ENCODE results near the gene VWF.
"Not testable (repeated sequence)": the region's sequence is repeated elsewhere in the genome, so short reads cannot be mapped to it uniquely, and the experiment has no call there.

Gene VWF

DNA sequence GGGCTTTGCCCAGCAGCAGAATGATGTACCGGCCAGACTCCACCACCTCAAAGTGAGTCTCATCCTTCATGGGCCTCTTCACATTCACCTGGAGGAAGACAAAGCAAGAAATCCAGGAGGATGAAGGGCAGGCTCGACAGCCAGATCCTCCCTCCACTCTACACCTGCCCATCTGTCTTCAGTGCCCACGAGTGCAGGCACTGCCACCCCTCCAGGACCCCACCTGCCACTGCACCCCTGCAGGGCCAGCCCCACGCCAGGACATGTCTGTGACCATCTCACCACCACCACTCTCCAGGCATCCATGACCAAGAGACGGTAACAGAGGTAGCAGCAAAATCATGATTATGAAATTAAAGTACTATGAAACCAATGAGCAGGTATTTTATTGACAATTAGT, 95.1 kb downstream of the VWF start:
- DNase-seq: no peak

DNA sequence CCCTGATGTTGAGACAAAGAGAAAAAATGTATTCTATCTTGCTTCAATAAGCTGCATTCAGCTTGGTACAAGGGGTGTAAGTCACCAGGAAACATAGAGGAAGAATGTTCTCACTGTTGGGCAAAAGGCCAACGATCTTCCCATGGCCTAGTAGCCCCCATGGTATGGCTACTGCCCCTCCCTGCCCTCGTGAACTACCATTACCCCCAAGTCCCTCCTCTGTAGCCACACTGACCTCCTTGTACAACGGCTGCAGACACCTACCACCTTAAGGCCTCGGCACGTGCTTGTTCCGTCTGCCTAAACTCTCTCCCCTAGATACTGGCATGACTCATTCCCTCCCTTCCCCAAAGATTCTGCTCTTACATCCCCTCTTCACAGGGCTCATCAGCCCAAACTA, 97.5 kb downstream of the VWF start:
- no peak for DNase-seq

DNA sequence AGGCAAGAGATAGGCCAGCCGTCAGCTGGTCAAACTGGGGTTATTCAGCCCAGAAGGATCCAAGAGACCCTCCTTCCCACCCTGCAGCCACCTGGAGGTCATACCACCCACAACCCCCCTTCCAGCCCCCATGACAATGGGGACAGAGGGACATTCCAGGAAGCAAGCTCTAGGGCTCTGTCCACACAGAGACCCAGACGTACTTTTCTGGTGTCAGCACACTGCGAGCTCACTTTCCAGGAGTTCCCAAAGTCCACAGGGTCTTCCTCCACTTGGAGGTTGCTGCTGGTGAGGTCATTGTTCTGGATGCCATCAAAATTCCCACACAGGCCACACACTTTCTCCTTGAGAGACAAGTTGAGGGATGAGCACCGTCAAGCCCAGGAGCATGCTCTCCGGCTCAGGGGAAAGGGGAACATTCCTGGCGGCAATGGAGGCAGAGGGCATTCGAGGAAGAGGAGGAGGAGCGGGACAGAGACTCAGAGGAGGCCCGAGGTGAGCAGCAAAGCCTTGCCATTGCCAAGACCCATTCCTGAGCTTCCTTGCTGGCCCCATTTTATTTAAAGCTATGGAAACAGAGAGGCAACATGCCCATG, 98.7 kb downstream of the VWF start:
- DNase-seq: not testable (repeated sequence)

DNA sequence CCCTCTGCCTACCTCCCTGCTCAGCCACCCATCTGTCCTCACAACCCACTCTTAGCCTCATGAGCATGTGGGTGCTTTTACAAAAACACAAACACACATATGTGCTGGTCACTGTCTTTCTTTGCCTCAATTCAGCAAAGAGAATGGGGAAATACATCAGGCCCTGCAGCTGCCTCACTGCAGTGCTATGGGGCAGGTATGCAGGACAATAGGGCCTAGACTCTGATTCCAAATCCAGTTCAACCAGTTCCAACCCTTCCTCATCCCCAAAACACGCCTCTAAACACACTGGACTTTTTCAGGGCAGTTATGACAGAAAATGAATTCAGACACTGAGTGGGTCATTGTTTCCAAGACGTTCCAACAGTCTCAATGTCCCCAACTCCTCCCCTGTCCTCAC, 100.4 kb downstream of the VWF start:
- DNase-seq: not testable (repeated sequence)

DNA sequence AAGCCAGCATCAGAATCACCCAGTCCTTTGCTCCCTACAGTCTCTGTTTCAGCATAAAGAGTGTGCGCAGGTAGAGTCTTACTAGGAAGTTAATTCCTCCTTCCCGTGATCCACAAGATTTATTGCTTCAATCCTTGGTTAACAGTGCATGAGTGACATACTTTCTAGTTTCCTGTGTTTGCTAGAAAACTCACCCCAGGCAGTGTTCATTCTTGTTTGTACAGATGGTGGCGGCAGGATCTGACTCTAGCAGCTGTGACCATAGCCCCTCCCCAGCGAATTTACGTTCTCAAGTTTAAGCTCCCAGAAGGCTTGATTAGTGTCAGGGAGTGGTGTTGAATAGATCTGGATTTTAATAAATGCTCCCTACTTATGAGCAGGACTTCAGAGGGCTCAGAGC, 103.5 kb downstream of the VWF start:
- DNase-seq: no peak

DNA sequence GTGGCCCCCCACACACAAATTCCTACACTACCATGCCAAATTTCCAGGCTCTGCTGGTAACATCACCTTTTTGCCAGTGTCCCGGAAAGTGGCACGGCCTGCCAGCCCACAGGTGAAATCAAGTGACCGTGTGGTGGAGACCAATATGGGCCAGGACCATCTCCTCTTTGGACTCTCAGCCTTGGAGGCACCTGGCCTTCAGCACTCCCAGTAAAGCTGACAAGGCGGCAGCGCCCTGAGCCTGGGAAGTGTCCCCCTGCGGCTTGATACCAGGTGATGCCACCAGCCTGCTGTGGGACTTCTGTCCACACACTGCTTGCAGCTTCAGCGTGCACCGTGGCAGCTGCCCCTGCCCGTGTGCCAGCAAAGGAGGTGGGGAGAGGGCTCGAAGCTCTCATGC, 104.0 kb downstream of the VWF start:
- DNase-seq: not testable (repeated sequence)

DNA sequence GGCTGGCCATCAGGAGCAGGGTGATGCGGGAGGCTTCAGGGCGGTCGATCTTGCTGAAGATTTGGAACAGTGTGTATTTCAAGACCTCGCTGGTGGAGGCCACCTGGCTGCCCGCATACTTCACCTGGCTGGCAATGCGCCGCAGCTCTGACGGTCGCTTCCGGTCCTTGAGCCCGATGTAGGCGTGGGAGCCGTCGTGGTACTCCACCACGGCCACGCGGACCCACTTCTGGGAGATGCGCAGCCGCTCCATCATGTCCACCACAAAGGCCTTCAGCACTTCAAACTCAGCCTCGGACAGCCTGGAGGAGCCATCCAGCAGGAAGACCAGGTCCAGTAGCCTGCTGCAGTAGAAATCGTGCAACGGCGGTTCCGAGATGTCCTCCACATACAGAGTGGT, 105.2 kb downstream of the VWF start:
- not testable (repeated sequence) for DNase-seq

DNA sequence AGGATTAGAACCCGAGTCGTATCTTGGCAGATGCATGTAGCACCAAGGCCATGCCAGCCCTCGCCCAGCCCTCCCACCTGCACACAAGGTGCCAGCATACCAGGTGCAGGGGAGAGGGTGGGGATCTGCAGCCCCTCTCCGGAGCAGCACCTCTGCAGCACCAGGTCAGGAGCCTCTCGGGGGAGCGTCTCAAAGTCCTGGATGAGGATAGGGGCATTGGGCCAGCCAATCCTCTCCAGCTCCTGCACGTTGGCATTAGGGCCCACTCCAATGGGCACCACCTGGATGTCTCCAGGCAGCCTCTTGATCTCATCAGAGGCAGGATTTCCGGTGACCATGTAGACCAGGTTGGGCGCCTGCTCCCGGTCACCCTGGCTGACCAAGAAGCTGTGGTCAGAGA, 106.2 kb downstream of the VWF start:
- no peak for DNase-seq

DNA sequence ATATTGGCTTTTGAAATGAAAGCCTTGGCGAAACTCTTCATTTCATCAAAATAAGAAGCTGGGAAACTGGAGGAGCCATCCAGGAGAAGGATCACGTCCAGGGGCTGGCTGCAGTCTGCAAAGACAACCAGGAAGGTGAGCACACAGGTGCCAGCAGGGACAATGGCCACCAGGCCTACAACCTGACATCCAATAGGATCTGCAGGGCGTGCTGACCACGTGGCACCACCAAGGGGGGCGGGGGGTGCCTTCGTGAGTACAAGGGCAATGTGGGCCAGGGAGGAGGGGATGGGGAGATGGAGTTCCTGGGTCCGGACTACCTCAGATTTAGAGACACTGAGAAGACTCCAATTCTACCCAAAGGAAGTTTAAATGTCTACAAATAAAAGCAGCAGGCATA, 107.7 kb downstream of the VWF start:
- DNase-seq: no peak

DNA sequence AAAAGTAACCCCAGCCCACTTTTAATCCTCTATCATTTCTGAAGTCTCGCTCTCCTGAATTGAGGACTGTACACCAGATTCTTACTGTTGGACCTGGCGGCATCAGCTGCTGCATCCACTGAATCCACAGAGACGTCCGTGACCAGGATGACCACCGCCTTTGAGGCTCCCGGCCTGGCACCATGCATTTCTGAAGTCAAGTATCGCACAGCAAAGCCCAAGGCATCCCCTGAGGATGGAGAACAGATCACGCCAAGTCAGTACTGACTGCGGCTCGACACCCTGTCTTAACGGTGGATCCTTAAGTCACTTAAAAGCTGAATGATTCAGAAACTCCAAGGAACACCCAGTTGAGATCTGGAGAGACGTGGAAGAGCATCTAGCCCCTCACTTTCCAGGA, 108.5 kb downstream of the VWF start:
- not testable (repeated sequence) for DNase-seq

DNA sequence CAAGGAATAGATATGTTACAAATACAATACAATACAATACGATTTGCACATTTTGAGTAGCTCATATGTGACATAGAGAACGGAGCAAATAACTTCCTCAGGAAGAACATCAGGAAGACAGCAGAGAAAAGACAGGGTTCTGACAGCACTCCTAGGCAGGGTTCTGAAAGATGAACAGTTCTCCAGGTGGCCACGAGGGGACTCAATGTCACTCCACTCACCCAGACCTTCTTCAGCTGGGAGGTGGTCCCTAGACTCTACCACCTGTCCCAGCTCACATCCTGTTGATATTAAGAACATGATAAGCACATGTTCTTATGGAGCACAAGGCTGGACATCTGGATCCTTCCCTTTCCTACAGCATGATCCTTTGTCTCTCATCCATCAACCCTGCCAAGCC, 109.2 kb downstream of the VWF start:
- DNase-seq: not testable (repeated sequence)

DNA sequence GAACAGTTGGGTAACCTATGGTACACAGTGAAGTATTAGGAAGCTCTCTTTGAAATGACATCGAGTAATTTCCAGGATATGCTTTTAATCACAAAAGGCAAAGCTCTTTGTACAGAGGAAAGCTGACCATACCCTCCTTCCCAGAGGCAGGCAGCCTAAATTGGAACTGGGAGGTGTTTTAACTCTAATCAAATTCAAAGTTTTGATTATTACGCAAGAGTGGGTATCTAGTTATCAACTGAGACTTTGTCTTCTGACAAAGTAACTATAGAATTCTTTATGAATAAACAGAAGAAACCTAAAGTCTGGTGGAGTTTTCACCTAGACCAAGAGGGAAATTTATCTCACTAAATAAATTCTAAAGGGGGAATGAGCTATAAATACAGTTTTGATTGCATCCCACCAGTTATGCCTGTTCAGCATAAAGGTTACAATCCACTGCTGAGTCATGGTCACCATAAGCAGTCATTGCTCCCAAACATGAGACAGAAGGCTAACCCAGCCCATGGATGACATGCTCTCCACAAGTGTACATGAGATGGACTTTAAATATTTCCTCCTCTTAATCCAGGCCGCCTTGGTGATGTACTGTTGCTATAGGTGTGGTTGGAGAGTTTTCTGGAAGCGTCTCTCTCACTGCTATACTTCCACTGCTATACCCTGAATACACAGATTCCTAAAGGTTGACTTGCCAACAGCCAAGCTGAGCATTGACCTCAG, 113.7 kb downstream of the VWF start:
- not testable (repeated sequence) for DNase-seq

DNA sequence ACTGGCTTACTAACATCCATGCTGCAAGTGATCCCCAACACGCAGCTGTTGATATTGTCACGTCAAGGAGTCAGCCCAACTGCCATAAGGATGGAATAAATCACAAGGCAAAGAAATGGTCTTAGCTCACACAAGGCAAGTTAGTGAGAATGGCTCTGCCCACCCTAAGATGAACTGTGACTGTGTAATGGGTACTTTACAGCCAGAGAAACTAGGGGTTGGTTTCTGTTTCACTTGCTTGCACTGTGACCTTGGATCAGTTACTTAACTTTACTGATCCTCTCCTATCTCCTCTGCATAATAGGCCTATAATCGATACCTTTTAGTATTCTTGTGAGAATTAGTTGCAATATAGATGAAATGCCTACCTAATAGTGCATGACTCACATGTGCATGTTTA, 127.2 kb downstream of the VWF start:
- DNase-seq: no peak

DNA sequence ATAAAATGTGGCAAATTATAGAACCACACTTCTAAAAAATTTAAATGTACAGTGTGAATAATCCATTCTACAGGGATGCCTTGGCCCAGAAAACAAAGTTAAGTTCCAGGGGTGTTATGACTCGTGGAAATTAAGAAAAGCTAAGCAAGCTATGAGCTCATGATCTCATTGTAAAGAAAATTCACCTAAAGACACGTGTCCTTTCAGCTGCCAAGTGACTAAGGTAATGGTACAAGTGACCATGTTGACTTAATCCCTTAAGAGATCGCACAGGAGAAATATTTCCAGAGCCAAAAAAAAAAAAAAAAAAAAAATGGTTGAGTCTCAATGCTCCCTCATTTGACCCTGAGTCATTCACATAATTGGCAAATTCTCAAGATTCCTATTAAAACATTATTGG, 128.0 kb downstream of the VWF start:
- DNase-seq: no peak

DNA sequence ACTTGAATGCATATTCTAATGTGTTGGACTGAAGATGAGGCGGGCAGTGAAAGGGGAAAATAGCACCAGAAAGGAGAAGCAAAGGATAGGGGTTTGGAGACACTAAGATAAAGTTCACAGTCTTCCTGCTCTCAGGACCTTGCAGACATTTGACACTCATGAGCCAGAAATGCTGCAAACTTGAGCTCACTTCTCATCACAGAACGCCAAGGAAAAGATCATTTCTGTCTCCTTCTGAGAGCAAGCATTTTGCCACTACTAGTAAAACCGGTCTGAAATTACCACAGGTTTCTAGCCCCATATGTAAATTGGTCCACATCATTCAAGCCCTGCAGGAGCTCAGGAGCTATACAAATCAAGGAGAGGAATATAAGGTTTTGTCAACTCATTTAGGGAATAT, 134.8 kb downstream of the VWF start:
- DNase-seq: peak; percentile 49

DNA sequence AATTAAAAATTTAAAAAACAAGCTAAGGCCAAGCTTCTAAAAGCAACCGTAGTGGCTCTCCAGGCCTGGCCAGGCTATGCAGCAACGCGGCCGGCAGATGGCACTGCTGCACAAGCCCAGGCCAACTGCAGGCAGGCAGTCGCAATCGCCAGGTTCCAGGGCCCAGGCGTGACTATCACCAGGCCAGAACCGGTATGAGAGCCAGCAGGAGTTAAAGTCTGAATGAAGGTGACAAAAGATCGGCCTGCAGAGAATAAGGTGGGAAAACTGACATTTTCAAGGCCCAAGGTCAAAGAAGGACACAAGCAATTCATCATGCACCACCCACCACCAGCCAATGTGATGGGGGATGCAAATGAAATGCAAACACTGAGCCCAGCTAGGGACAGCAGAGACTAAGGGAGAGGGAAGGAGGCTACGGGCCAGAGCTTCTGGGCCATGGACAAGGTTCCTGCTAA, 135.8 kb downstream of the VWF start:
- peak; percentile 95 for DNase-seq

DNA sequence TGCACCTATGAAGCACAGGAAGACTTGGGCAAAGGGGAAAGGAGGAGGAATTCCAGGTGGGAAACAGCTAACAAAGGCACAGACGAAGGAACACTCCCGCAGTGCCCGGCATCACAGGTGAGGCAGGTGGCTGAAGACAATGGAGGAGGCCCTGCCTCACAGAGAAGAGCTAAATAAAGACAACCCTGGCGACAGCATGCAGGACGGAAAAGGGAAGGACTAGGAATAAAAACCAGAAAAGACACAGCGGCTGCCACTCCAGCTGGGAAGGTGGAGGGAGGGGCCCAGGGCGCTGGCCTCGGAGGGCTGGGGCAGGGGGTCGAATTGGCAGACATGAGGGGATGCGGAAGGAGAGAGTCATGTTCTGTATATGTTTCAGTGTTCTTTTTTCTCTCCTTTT, 136.4 kb downstream of the VWF start:
- DNase-seq: no peak

DNA sequence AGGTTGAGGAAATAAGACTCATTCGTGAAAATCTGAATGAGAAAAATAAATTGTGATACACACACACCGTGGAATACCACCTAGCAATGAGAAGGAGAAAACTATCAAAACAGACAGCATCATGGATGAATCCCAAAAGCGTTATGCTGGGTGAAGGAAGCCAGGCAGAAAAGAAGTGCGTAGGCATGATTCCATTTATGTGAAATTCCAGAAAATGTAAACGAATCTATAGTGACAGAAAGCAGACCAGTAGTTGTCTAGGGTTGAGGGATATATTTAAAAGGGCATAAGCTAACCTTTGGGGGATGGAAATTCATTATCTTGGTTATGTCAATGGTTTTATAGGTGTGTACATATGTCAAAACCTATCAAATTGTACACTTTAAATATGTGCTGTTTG, 136.9 kb downstream of the VWF start:
- no peak for DNase-seq

DNA sequence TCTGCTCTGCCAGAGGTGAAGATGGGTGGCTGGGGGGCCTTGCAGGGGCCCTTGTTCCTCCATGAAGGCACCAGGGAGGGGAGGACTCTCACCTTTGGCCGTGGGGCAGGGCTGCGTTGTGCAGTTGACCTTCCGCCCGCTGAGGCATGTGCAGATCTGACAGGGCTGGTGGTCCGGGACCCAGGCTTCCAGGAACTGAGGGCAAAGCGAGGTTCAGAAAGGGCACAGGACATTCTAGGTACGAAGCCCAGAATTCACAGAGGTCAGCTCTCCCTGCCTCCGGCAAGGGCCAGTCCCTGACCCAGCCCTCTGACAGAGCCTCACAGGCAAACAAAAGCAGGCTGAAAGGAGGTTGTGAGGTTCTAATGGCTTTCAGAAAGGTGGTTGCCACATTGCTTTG, 139.0 kb downstream of the VWF start:
- DNase-seq: no peak

DNA sequence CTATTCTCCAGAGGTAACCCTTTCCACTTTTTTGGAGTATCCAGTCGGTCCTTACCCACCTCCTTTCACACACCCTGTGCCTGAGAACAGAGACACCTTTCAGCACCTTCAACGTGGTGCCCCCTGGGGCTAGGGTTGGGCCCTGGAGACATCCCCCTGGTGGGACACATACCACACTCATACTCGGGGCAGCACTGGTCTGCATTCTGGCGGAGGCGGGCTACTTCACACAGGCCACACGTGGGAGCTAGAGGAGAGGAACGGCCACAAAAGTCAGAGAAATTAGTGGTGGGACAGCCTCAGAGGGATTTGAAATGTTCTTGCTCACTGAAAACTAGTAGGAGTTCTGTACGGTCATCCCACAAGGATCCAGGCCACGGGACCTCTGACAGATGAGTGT, 139.6 kb downstream of the VWF start:
- no peak for DNase-seq

DNA sequence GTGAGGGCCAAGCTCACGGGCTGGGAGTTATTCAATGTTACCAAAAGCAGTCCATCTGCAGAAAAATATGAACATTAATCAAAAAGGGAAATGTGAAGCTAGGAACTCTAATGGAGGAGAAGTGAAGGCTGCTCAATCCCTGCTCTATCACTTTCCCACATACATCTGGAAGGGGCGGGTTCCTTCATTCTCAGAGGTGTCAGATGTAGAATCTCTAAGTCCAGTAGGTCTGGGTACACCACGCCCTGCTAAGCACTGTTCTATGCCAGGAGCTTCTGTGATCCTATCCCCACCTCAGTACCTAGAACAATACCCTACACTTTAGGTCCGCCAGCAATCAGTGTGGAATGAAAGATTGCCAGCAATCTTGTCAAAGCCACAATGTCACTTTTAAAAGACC, 142.4 kb downstream of the VWF start:
- DNase-seq: no peak

DNA sequence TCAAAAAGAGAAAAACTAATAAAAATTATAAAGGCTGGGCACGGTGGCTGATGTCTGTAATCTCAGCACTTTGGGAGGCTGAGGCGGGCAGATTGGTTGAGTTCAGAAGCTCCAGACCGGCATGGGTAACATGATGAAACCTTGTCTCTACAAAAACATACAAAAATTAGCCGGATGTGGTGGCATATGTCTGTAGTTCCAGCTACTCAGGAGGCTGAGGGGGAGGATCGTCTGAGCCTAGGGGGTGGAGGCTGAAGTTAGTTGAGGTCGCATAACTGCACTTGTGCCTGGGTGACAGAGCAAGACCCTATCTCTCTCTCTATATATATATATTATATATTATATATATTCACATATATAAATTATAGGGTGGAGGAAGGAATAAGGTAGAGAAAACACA, 146.9 kb downstream of the VWF start:
- DNase-seq: no peak

DNA sequence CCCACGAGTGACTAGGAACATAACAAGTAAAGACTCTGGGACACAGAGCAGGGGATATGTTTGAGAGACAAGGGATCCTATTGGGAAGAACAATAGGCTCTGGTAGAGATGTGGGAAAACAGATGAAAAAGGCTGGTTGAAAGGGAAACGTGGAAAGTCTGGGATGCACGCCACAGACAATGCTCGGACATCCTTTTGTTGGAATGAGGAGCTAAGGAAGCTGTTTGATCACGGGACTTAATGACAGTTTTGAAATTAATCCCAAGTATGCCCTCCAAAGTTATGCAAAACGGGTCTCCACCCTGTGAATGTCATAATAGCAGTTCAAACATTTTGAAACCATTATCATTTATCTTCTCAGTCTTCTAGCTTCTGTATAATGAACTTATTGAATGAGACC, 147.8 kb downstream of the VWF start:
- DNase-seq: no peak

DNA sequence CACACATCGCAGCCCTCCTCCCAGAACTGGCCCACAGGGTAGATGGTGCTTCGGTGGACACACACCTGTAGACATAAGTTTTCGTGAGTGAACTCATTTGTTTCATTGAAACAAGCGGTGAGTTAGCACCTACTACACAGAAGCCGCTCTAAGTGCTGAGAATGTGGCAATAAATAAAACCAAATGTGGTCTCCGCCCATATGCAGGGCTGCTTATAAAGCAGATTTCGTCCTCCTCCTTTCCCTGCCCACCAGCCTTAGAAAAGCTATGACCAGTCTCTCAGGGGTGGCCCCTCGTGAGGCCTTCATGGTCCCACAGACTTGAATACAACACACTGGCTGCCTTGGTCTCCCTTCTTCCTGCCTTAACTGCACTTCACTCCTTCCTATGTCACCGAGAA, 148.3 kb downstream of the VWF start:
- no peak for DNase-seq

DNA sequence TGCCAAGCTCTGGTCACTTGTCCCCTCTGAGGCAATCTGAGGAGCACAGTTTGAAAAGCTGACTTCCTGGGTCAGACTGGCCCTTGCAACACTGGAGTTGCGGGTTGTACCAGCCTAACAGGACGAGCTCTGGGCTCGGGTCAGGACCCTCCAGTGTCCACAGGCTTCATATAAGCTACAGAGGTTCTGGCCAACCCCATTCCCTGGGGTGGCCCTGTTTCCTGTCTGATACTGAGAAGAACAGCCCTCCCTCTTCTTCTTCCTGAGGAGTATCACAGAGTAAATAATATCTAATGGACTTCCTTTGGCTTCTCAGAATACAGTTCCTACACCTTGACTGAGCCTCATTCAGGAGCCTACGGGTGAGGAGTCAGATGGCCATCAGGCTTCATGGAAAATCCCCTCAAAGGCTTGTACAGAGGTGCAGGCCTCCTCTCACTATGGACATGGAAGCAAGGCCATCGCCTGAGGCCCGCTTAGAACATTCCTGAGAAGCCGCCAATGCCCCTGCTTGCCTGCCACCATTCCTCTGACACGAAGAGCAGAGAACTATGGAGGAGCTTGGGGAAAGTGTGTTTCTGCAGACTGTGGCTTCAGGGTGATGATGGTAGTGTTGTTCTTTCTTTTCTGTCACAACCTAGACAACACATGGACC, 150.9 kb downstream of the VWF start:
- DNase-seq: no peak
